K562 (cell line): Measurements from ENCODE around the gene MRFAP1.

Experiments
- KLF6 ChIP-seq: fragments of 250-450 bp; sonication (Bioruptor Pico); IDR thresholded peaks from 2 replicates; pipeline ENCODE4 v1.4.0; 2020; ENCODE audit warnings: mild to moderate bottlenecking, moderate library complexity, borderline replicate concordance
- LEF1 ChIP-seq: fragments of 450-650 bp; IDR thresholded peaks from 2 replicates; pipeline ENCODE4 v1.6.1; 2016; ENCODE audit warnings: mild to moderate bottlenecking

DNA sequence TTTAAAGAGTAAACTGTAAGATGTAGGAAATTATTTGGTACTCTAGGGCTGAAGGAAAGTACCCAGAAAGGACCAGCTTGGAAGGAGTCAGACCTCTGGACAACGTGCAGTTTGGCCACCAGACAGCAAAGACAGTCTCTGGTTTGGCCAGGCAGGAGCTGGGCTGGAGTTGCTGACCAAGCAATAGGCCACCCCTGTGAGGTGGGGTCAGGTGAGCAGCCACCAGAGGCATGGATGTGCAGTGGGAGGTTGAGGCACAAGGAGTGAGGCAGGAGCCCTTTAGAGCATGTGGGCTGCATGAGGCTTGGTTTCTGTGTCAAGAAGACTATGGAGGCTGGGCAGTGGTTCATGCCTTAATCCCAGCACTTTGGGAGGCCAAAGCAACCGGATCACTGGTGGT, 17.7 kb upstream of the MRFAP1 start:
- TF ChIP-seq LEF1 (no peak), KLF6 (CRISPR knock-in tag) (no peak)
